HCT116 (cell line): ENCODE data around the gene NPSR1. TPM values are rescaled to one million over a fixed set of nuclear protein-coding genes. Genes with fewer than 3 reads are reported as not detected.
A peak's percentile ranks its signal among the peaks of the same experiment; 100 is the strongest.

ENCODE experiments used
- ATAC-seq: fragments of 200-7000 bp; cut with Tn5 transposase; 2 replicates; pipeline ENCODE4 v1.9.1; 2020; ENCODE audit warnings: mild to moderate bottlenecking, moderate library complexity
- BruUV-seq: library from RNA; stranded (reverse); fragments of 400-500 nt; replicated peaks from 2 replicates; lab custom pipeline; 2021; lab: Mats Ljungman, UMichigan
- CTCF ChIA-PET: fragments of 300-600 bp; sonication (Branson Sonifier 250); formaldehyde crosslinking; loops from one replicate; lab custom pipeline; 2021; ENCODE audit warnings: antibody characterized with exemption; lab: Charles Lee
- POLR2A ChIA-PET: fragments of 300-600, 350-600 bp; sonication (Branson Sonifier 250); formaldehyde crosslinking; loops from one replicate; lab custom pipeline; 2021; ENCODE audit warnings: antibody characterized with exemption; lab: Charles Lee
- RAD21 ChIA-PET, 2 experiments: fragments of 300-600 bp; sonication (Branson Sonifier 250); formaldehyde crosslinking; loops; one replicate each; lab custom pipeline; 2023; ENCODE audit warnings: low total read pairs in 2 of 2; ENCODE audit not compliant: uncharacterized antibody in 2 of 2, unreplicated experiment in 2 of 2, low non-redundant PET in 1 of 2; lab: Charles Lee
- DNase-seq: peaks from one replicate; pipeline ENCODE4 v3.0.0-alpha.2; 2010; ENCODE audit warnings: low read depth, low spot score
- H2AFZ ChIP-seq: fragments of 200-600 bp; shearing (Covaris generic), sonication (generic); 2 replicates; pipeline ENCODE4 v1.6.1; 2017; ENCODE audit warnings: low read depth, mixed run types, mixed read lengths, antibody characterized with exemption, low read length; ENCODE audit not compliant: poor library complexity, severe bottlenecking
- H3K27ac ChIP-seq: 2 replicates; pipeline ENCODE4 v1.5.1; 2012; ENCODE audit warnings: low read depth, low read length
- H3K27me3 ChIP-seq: fragments of 200-600 bp; sonication (generic); 2 replicates; pipeline ENCODE4 v1.6.1; 2016; ENCODE audit warnings: mixed run types, low read length, mixed read lengths; ENCODE audit not compliant: insufficient read depth
- H3K36me3 ChIP-seq, 2 experiments: fragments of 200-500 bp in 1 of 2; fragments of 200-600 bp in 1 of 2; sonication (Bioruptor generic) in 1 of 2; sonication (generic) in 1 of 2; 2 replicates each; pipeline versions ENCODE4 v1.5.1 to v1.6.1; 2014 to 2016; ENCODE audit warnings: low read length in 2 of 2, inconsistent platforms in 1 of 2, mixed read lengths in 1 of 2, mixed run types in 1 of 2; ENCODE audit not compliant: insufficient read depth in 2 of 2, control insufficient read depth in 1 of 2
- H3K4me1 ChIP-seq, 2 experiments: fragments of 200-600 bp in 1 of 2; sonication (generic) in 1 of 2; 2 replicates each; pipeline versions ENCODE4 v1.5.1 to v1.6.1; 2012 to 2017; ENCODE audit warnings: low read length in 2 of 2, inconsistent platforms in 1 of 2, mild to moderate bottlenecking in 1 of 2, mixed read lengths in 1 of 2, mixed run types in 1 of 2, moderate library complexity in 1 of 2; ENCODE audit not compliant: insufficient read depth in 2 of 2, control insufficient read depth in 1 of 2
- H3K4me2 ChIP-seq: fragments of 200-600 bp; sonication (generic); 2 replicates; pipeline ENCODE4 v1.6.1; 2017; ENCODE audit warnings: mixed run types, low read length, mixed read lengths
- H3K4me3 ChIP-seq, 2 experiments: fragments of 200-600 bp in 1 of 2; sonication (generic) in 1 of 2; replicated peaks in 1 of 2; 2 replicates each; pipeline ENCODE4 v1.5.1; 2011 to 2016; ENCODE audit warnings: low read length in 2 of 2, control low read depth in 1 of 2, low read depth in 1 of 2, mild to moderate bottlenecking in 1 of 2, mixed read lengths in 1 of 2, mixed run types in 1 of 2
- H3K79me2 ChIP-seq: fragments of 200-600 bp; sonication (generic); 2 replicates; pipeline ENCODE4 v1.6.1; 2017; ENCODE audit warnings: mild to moderate bottlenecking, mixed run types, low read length, moderate library complexity, mixed read lengths; ENCODE audit not compliant: insufficient read depth
- H3K9ac ChIP-seq: fragments of 200-600 bp; sonication (generic); 2 replicates; pipeline ENCODE4 v1.6.1; 2016; ENCODE audit warnings: low read length, mixed read lengths
- H3K9me2 ChIP-seq: fragments of 200-600 bp; sonication (generic), shearing (Covaris generic); 2 replicates; pipeline ENCODE4 v1.6.1; 2017; ENCODE audit warnings: mixed run types, mild to moderate bottlenecking, moderate library complexity; ENCODE audit not compliant: insufficient read depth
- H3K9me3 ChIP-seq, 2 experiments: fragments of 200-500 bp in 1 of 2; fragments of 200-600 bp in 1 of 2; sonication (Bioruptor generic) in 1 of 2; sonication (generic) in 1 of 2; 2 replicates each; pipeline ENCODE4 v1.6.1; 2014 to 2017; ENCODE audit warnings: low read length in 2 of 2, mixed read lengths in 2 of 2, inconsistent platforms in 1 of 2, low read depth in 1 of 2, mild to moderate bottlenecking in 1 of 2, mixed run types in 1 of 2, moderate library complexity in 1 of 2; ENCODE audit not compliant: control insufficient read depth in 1 of 2, insufficient read depth in 1 of 2
- H4K20me1 ChIP-seq: fragments of 200-600 bp; sonication (generic), shearing (Covaris generic); 2 replicates; pipeline ENCODE4 v1.6.1; 2017; ENCODE audit warnings: mixed run types, mild to moderate bottlenecking, moderate library complexity; ENCODE audit not compliant: insufficient read depth
- ATF3 ChIP-seq: IDR thresholded peaks from 2 replicates; pipeline ENCODE4 v1.6.1; 2012
- CBX3 ChIP-seq: IDR thresholded peaks from 2 replicates; pipeline ENCODE4 v1.6.1; 2012; ENCODE audit warnings: low read depth
- CEBPB ChIP-seq: IDR thresholded peaks from 2 replicates; pipeline ENCODE4 v1.6.1; 2012; ENCODE audit warnings: low read depth
- CTCF ChIP-seq, 3 experiments: fragments of 200-600 bp in 1 of 3; sonication (generic) in 1 of 3; IDR thresholded peaks in 2 of 3; conservative IDR thresholded peaks in 1 of 3; 2 replicates each; pipeline ENCODE4 v1.5.1; 2012 to 2017; ENCODE audit warnings: low read depth in 2 of 3, low read length in 2 of 3, antibody characterized with exemption in 1 of 3, borderline replicate concordance in 1 of 3, control low read depth in 1 of 3, mild to moderate bottlenecking in 1 of 3, mixed read lengths in 1 of 3, mixed run types in 1 of 3, moderate library complexity in 1 of 3; ENCODE audit not compliant: insufficient read depth in 1 of 3
- FOSL1 ChIP-seq: IDR thresholded peaks from 2 replicates; pipeline ENCODE4 v1.6.1; 2012; ENCODE audit warnings: low read depth
- JUND ChIP-seq: IDR thresholded peaks from 2 replicates; pipeline ENCODE4 v1.6.1; 2012
- MAX ChIP-seq: IDR thresholded peaks from 2 replicates; pipeline ENCODE4 v1.6.1; 2012
- POLR2A ChIP-seq: IDR thresholded peaks from 2 replicates; pipeline ENCODE4 v1.7.0; 2011; ENCODE audit warnings: borderline replicate concordance; ENCODE audit not compliant: insufficient read depth, insufficient read length; ENCODE audit errors: extremely low read depth
- POLR2AphosphoS5 ChIP-seq: IDR thresholded peaks from 2 replicates; pipeline ENCODE4 v1.6.1; 2011; ENCODE audit warnings: mild to moderate bottlenecking, low read depth, low read length, moderate library complexity
- RAD21 ChIP-seq: IDR thresholded peaks from 2 replicates; pipeline ENCODE4 v1.6.1; 2012; ENCODE audit warnings: low read depth, mild to moderate bottlenecking
- SIN3A ChIP-seq: IDR thresholded peaks from 2 replicates; pipeline ENCODE4 v1.6.1; 2012; ENCODE audit warnings: low read depth
- SP1 ChIP-seq: IDR thresholded peaks from 2 replicates; pipeline ENCODE4 v1.6.1; 2012; ENCODE audit warnings: low read depth
- TCF7L2 ChIP-seq: IDR thresholded peaks from 2 replicates; pipeline ENCODE4 v1.7.0; 2011; ENCODE audit warnings: borderline replicate concordance, inconsistent platforms; ENCODE audit not compliant: insufficient read depth, insufficient read length; ENCODE audit errors: extremely low read depth
- intact Hi-C: fragments of 100-400 bp; cut with micrococcal nuclease; formaldehyde crosslinking; loops from 2 replicates; pipeline ENCODE4 v1.10.0; 2022
- total RNA-seq: library from RNA; stranded (reverse); gene quantifications from one replicate; pipeline ENCODE4 v1.2.1, GENCODE V29; 2021; ENCODE audit not compliant: unreplicated experiment

Gene NPSR1
- total RNA-seq, 1 experiment from 2014 or later: not detected

DNA sequence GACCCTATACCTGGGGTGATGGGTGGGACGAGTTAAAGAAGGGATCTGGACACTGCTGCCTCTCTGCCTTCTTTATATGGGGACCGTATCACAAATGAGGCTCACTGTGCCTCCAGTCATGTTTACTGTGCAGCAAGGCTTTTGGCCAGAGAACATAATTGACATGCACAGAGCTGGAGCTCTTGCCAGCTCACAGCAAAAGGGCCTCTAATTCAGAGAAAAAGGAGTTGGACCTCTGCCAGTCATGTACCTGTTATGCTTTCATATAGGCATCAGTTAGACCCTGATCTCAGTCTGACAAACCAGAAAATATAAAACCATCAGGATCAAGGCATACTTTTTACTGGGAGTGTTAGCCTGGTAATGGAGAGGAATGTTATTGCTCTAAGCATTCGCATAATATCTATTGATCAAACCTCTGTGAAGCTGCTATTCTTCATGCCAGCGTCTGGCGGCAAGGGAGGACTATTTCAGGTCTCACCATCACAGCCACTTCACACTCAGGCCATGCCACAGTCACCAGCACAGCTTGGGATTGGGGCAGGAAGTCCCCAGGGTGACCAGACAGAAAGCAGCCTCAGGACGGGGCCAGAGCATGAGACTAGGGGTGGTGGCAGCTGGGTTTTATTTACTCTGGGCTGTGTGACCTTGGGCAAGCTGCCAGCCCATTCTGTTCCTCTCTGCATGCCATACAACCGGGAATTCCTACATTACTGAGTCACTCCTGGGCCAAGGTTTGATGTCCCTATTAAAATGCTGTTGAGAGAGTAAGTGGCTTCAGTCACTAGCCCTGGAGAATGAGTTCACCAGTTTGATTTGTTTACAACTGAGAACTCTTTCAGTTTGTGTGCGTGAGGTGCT is 90.1 kb downstream of the NPSR1 start:
- no peaks in the 10 kb centered on the region for H3K9me2 ChIP-seq
- no peak overlapping the region for H3K9ac ChIP-seq
- BruUV-seq: no TSS peak
- H3K4me1 ChIP-seq: peaks cover 22 to 24% of the 10 kb centered on the region in 2 experiments
- H3K9me3 ChIP-seq: no peaks in the 10 kb centered on the region
- CTCF ChIA-PET: no interaction called here
- H3K36me3 ChIP-seq: no peaks in the 10 kb centered on the region
- peak overlapping the region; percentile 62 for H3K27ac ChIP-seq
- peak overlapping the region in 1 of 2 experiments; percentile 21; a peak in 1 of 4 replicates for H3K4me3 ChIP-seq
- DNase-seq (peak; percentile 89), ATAC-seq (peak; percentile 92)
- H3K4me2 ChIP-seq: peak overlapping the region; percentile 59
- POLR2A ChIA-PET: no interaction called here
- RAD21 ChIA-PET: no interaction called here
- no peaks in the 10 kb centered on the region for H3K79me2 ChIP-seq
- no peak overlapping the region for H2AFZ ChIP-seq
- TF ChIP-seq TCF7L2: peak; percentile 91
- TF ChIP-seq SP1: peak; percentile 72
- TF ChIP-seq JUND: peak; percentile 86
- TF ChIP-seq RAD21: peak; percentile 41
- peak; percentile 79 for TF ChIP-seq FOSL1
- TF ChIP-seq POLR2AphosphoS5: peak; percentile 44; the same call in 1 of the 2 replicates
- peak; percentile 83 for TF ChIP-seq CBX3
- TF ChIP-seq ATF3: no peak
- no peak for TF ChIP-seq CTCF (IDR thresholded peaks at IDR 0.05 in 2 of 3, conservative IDR thresholded peaks at IDR 0.05 in 1 of 3; ENCODE audit: borderline replicate concordance in 1 of 3, insufficient read depth in 1 of 3, low read depth in 2 of 3, low read length in 2 of 3)
- TF ChIP-seq SIN3A: peak; percentile 54; the same call in 1 of the 2 replicates
- TF ChIP-seq MAX: peak; percentile 55
- peak; percentile 32; the same call in 1 of the 2 replicates for TF ChIP-seq CEBPB
- TF ChIP-seq POLR2A: no peak
- TF ChIP-seq, all 23 proteins: peak for 10
- H3K27me3 ChIP-seq: no peaks in the 10 kb centered on the region
- intact Hi-C loops: no loop called here
- H4K20me1 ChIP-seq: no peaks in the 10 kb centered on the region
